GM12865 (cell line): ENCODE measurements around the gene CBL.
A peak's percentile ranks its signal among the peaks of the same experiment; 100 is the strongest.

Experiments
- DNase-seq: peaks from one replicate; pipeline ENCODE4 v3.0.0; 2010; ENCODE audit warnings: low read depth
- H3K4me3 ChIP-seq: 2 replicates; pipeline ENCODE4 v1.5.1; 2011; ENCODE audit warnings: mild to moderate bottlenecking, low read depth, low read length, control low read depth
- CTCF ChIP-seq: IDR thresholded peaks from 2 replicates; pipeline ENCODE4 v1.5.1; 2011; ENCODE audit warnings: low read length, control low read depth, low read depth, inconsistent platforms; ENCODE audit not compliant: insufficient read depth; ENCODE audit errors: missing control alignments

CBL gene

GRCh38 chr11:119307974-119308373, 101.8 kb downstream of the CBL start:
- TF ChIP-seq CTCF = no peak
- no peak for DNase-seq
- H3K4me3 ChIP-seq = no peak overlapping the region

DNA sequence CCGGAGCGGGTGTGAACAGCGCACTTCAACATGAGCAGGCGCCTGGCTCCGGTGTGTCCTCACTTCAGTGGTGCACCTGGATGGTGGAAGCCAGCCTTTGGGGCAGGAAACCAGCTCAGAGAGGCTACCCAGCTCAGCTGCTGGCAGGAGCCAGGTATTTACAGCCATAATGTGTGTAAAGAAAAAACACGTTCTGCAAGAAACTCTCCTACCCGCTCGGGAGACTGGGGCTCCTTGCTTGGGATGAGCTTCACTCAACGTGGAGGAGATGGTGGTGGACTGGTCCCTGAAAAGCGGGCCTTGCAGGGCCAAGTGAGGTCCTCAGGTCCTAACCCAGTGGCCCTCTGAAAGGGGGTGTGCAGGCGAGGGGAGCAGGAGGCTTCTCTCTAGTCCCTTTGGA, 103.3 kb downstream of the CBL start:
- DNase-seq = no peak
- no peak overlapping the region for H3K4me3 ChIP-seq
- no peak for TF ChIP-seq CTCF

DNA sequence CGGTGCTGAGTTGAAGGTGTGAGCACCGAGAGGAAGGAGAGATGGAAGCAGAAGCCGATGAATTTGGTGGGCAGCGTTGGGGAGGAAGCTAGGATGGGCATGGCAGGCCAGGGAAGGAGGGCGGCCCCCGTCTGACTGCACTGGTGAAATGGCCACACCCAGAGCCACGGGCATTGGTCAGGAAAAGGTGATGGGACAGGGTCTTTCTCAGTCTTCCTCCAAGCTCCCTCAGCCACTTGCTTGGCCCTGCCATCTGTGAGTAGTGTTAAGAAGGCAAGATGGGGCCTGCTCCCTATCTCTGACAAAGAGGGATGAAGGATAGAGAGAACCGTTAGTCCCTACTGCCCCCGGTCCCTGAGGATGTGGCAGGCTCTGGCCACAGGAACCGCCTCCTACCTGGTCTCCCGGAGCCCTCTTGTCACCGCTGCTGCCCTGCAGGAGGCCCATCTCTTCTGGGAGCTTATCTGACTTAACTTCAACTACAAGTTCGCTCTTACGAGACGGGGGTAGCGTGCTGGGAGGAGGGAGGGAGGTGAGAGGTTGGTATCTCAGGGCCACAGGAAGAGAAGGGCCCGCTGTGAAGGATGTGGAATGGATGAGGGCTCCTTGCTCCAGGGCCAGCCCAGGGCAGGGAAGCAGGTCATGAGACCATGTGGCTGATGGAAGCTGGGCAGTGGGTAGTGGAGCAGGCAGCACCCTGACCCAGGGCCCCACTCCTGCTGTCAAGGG, 104.0 kb downstream of the CBL start:
- no peak for DNase-seq
- no peak overlapping the region for H3K4me3 ChIP-seq
- no peak for TF ChIP-seq CTCF

GRCh38 chr11:119310682-119311052, 104.5 kb downstream of the CBL start:
- TF ChIP-seq CTCF = no peak
- DNase-seq = no peak
- H3K4me3 ChIP-seq = no peak overlapping the region

DNA sequence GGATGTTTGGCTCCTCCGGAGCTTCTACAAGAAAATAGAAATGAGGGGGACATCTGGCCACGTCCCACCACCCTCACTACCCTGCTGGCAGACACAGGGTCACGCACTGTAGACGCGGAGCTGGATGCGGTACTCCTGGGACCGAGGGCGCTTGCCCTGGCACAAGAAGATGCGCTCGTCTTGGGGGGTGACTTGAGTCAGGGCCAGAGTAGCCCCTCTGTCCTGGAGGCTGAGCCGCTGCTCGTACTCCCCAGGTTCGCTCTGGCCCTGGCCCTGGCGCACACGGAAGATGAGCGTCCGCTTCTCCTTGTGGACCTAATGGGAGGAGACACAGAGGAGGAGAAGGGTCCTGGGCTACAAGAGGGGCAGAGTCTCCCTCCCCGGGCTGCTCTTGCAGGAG, 108.6 kb downstream of the CBL start:
- no peak overlapping the region for H3K4me3 ChIP-seq
- DNase-seq = no peak
- TF ChIP-seq CTCF = no peak

DNA sequence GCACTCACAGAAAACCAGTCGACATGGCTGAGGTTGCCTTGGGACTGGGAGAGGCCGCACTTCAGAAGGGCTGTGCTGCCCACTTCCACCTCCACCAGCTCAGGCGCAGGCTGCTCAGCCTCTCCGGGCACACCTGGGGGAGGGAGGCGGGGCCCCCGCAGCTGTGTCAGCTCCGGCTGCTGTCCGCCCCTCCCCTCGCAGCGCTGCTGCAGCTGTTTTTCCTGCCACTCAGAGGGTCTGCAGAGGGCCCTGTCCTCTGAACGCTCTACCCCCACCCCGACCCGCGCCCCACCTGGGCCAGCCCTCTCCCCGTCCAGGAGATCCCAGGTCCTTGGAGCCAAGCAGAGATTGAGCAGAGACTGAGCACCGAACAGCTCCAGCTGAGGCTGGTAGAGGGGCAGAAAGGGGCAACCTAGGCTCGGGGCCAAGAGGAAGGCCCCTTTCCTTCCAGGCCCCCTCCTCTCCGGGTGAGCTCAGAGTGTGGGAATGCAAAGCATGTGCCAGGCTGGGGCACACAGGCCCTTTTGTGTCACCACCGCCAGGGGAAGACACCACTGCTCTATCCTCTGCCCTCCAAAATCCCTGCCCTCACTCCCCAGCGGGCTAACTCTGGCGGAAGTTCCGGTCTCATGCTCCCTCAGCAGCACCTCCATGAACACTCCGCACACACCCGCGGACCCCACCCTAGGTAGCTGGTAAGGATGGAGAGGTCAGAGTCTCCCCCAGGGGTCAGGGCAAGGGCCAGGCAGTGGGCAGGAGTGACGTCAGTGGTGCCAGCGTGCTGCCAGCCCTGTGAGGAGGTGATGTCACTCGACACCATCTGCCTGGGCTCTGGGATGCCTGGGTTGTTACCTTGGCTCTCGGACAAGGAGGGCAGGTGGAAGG, 109.2 kb downstream of the CBL start:
- peak overlapping the region; percentile 42 for H3K4me3 ChIP-seq
- no peak for TF ChIP-seq CTCF
- DNase-seq = peak; percentile 57
